Ovary (tissue), 3 donors: ENCODE measurements around the gene PTPN20.
"Not testable (repeated sequence)": the region's sequence is repeated elsewhere in the genome, so short reads cannot be mapped to it uniquely, and the experiment has no call there.

ENCODE experiments used
- EP300 ChIP-seq: sonication (generic); formaldehyde crosslinking; IDR thresholded peaks from one replicate; pipeline ENCODE4 v1.6.1; 2017; ENCODE audit warnings: antibody characterized with exemption
- POLR2A ChIP-seq: fragments of 450-650 bp; IDR thresholded peaks from one replicate; pipeline ENCODE4 v1.6.1; 2017; ENCODE audit warnings: antibody characterized with exemption, mild to moderate bottlenecking, moderate library complexity
- TF ChIP-seq, protein P1 (sequence below), 3 donors: fragments of 450-650 bp in 2 of 3; fragments of 200-600 bp in 1 of 3; IDR thresholded peaks; one replicate each; pipeline versions ENCODE4 v1.5.1 to v1.8.0; 2016 to 2022; ENCODE audit warnings: antibody characterized with exemption in 3 of 3, mild to moderate bottlenecking in 1 of 3
- donor health status: DM: no; HTN: no; CAD: no.

GRCh38 chr10:46890813-46891611, 20.2 kb upstream of the PTPN20 start:
- TF ChIP-seq, protein P1, sequence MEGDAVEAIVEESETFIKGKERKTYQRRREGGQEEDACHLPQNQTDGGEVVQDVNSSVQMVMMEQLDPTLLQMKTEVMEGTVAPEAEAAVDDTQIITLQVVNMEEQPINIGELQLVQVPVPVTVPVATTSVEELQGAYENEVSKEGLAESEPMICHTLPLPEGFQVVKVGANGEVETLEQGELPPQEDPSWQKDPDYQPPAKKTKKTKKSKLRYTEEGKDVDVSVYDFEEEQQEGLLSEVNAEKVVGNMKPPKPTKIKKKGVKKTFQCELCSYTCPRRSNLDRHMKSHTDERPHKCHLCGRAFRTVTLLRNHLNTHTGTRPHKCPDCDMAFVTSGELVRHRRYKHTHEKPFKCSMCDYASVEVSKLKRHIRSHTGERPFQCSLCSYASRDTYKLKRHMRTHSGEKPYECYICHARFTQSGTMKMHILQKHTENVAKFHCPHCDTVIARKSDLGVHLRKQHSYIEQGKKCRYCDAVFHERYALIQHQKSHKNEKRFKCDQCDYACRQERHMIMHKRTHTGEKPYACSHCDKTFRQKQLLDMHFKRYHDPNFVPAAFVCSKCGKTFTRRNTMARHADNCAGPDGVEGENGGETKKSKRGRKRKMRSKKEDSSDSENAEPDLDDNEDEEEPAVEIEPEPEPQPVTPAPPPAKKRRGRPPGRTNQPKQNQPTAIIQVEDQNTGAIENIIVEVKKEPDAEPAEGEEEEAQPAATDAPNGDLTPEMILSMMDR (IDR thresholded peaks at IDR 0.05), result not testable (repeated sequence)
- TF ChIP-seq POLR2A, EP300: not testable (repeated sequence)
